Testis (tissue), 3 donors: Measurements from ENCODE around the gene JUNB. TPM values are rescaled to one million over a fixed set of nuclear protein-coding genes. Genes with fewer than 3 reads are reported as not detected.

Experiments used
- DNase-seq: peaks from one replicate; pipeline ENCODE4 v3.0.0-alpha.2; 2019
- H3K27ac ChIP-seq, 2 donors: fragments of 200-600 bp; sonication (generic); one replicate each; pipeline ENCODE4 v1.5.1; 2019
- H3K27me3 ChIP-seq: fragments of 200-600 bp; sonication (generic); one replicate; pipeline ENCODE4 v1.5.1; 2019
- H3K36me3 ChIP-seq: fragments of 200-600 bp; sonication (generic); one replicate; pipeline ENCODE4 v1.5.1; 2017; ENCODE audit warnings: low read depth; ENCODE audit errors: missing control alignments
- H3K4me1 ChIP-seq: fragments of 200-600 bp; sonication (generic); one replicate; pipeline ENCODE4 v1.5.1; 2019
- H3K4me3 ChIP-seq, 2 donors: fragments of 200-600 bp; sonication (generic); one replicate each; pipeline ENCODE4 v1.5.1; 2017 to 2019
- H3K9me3 ChIP-seq: fragments of 200-600 bp; sonication (generic); one replicate; pipeline ENCODE4 v1.5.1; 2017
- POLR2A ChIP-seq: fragments of 450-650 bp; IDR thresholded peaks from one replicate; pipeline ENCODE4 v1.6.1; 2017; ENCODE audit warnings: antibody characterized with exemption, mild to moderate bottlenecking, moderate library complexity
- WGBS, 2 donors: methylation state at CpG; one replicate each; pipeline ENCODE4 v1.1.5; 2018; 5-methylcytosine and 5-hydroxymethylcytosine counted together
- intact Hi-C: fragments of 100-400 bp; cut with DNase I; formaldehyde crosslinking; loops from one replicate; pipeline ENCODE4 v1.15.1; 2023; ENCODE audit warnings: low total_unique reads
- polyA plus RNA-seq: library from polyadenylated mRNA; stranded (reverse); fragments of 350-450 nt; fragmentation: Illumina TruSeq; extraction: RNeasy Lipid Tissue Mini Kit (QIAGEN cat#74804); gene quantifications from one replicate; pipeline ENCODE4 v1.2.3, GENCODE V29; 2014; ENCODE audit warnings: low read depth, low replicate concordance; ENCODE audit not compliant: insufficient read depth
- total RNA-seq, 2 donors: library from RNA; depleted of rRNA; stranded (reverse); fragments of >200 nt; gene quantifications; one replicate each; pipeline ENCODE4 v1.2.3, GENCODE V29; 2016
- TF ChIP-seq, protein P1 (sequence below), 3 experiments: fragments of 450-650 bp in 2 of 3; fragments of 200-600 bp in 1 of 3; sonication (generic) in 1 of 3; IDR thresholded peaks; one replicate each; pipeline ENCODE4 v1.5.1; 2016 to 2019; ENCODE audit warnings: antibody characterized with exemption in 3 of 3, mild to moderate bottlenecking in 2 of 3, moderate library complexity in 1 of 3

JUNB gene
- total and polyA plus RNA-seq, 3 donors from 2014 or later, result 54.5 to 143 (median 75.9) TPM

- Histone ChIP-seq H3K27ac (no peak overlapping the region), H3K36me3 (no peaks in the 10 kb centered on the region), H3K4me1 (peaks cover 5% of the 10 kb centered on the region), H3K4me3 (no peak overlapping the region), H3K27me3 (no peaks in the 10 kb centered on the region), H3K9me3 (no peaks in the 10 kb centered on the region)
- 68 to 72% methylated on average over 9 of the region's 9 CpGs for WGBS, 2 donors
- intact Hi-C loops, result no loop called here
- TF ChIP-seq POLR2A, result no peak
- TF ChIP-seq, protein P1, sequence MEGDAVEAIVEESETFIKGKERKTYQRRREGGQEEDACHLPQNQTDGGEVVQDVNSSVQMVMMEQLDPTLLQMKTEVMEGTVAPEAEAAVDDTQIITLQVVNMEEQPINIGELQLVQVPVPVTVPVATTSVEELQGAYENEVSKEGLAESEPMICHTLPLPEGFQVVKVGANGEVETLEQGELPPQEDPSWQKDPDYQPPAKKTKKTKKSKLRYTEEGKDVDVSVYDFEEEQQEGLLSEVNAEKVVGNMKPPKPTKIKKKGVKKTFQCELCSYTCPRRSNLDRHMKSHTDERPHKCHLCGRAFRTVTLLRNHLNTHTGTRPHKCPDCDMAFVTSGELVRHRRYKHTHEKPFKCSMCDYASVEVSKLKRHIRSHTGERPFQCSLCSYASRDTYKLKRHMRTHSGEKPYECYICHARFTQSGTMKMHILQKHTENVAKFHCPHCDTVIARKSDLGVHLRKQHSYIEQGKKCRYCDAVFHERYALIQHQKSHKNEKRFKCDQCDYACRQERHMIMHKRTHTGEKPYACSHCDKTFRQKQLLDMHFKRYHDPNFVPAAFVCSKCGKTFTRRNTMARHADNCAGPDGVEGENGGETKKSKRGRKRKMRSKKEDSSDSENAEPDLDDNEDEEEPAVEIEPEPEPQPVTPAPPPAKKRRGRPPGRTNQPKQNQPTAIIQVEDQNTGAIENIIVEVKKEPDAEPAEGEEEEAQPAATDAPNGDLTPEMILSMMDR (IDR thresholded peaks at IDR 0.05), result no peak
- no peak for DNase-seq
Observed at GRCh38 chr19:12750851-12751250, 40.4 kb upstream of the JUNB start.

- Histone ChIP-seq H3K4me3 (no peak within 1 kb of the TSS), H3K36me3 (no peaks in the 10 kb centered on the region), H3K4me1 (peaks cover 5% of the 10 kb centered on the region), H3K27me3 (no peaks in the 10 kb centered on the region), H3K9me3 (no peaks in the 10 kb centered on the region), H3K27ac (no peak within 1 kb of the TSS)
- DNase-seq, result no peak
- 61 to 70% methylated on average over 14 of the region's 14 CpGs for WGBS, 2 donors
- TF ChIP-seq, protein P1 (IDR thresholded peaks at IDR 0.05), result no peak
- no peak for TF ChIP-seq POLR2A
- intact Hi-C loops, result no loop called here
Observed at GRCh38 chr19:12751635-12752034, 39.7 kb upstream of the JUNB start, which contains the start of gene BEST2. Gene BEST2 (plus strand): TSS chr19:12751791. CDS start chr19:12752593, 802 bp downstream.

GRCh38 chr19:12752056-12752781 is 39.1 kb upstream of the JUNB start:
- intact Hi-C loops, result no loop called here
- Histone ChIP-seq H3K27ac (no peak overlapping the region), H3K27me3 (no peaks in the 10 kb centered on the region), H3K4me1 (peaks cover 5% of the 10 kb centered on the region), H3K9me3 (no peaks in the 10 kb centered on the region), H3K4me3 (no peak overlapping the region), H3K36me3 (no peaks in the 10 kb centered on the region)
- TF ChIP-seq POLR2A, result no peak
- TF ChIP-seq, protein P1 (IDR thresholded peaks at IDR 0.05), result no peak
- 83 to 87% methylated on average over 18 to 23 of the region's 23 CpGs for WGBS, 2 donors
- no peak for DNase-seq

GRCh38 chr19:12754465-12755196 is 36.7 kb upstream of the JUNB start:
- 58 to 61% methylated on average over 26 to 50 of the region's 50 CpGs for WGBS, 2 donors
- Histone ChIP-seq H3K4me3 (no peak overlapping the region), H3K9me3 (no peaks in the 10 kb centered on the region), H3K27ac (no peak overlapping the region), H3K36me3 (no peaks in the 10 kb centered on the region), H3K27me3 (no peaks in the 10 kb centered on the region), H3K4me1 (peaks cover 7% of the 10 kb centered on the region)
- intact Hi-C loops, result no loop called here
- no peak for DNase-seq
- no peak for TF ChIP-seq POLR2A
- TF ChIP-seq, protein P1 (IDR thresholded peaks at IDR 0.05), result no peak
